ENCODE measurements around the gene SWT1.

The SWT1 gene

GRCh38 chr1:185289880-185290279, 132.9 kb downstream of the SWT1 start:
- no peak for DNase-seq (ENCODE audit: low spot score)

- no peak for DNase-seq (ENCODE audit: low spot score)
These were observed 134.2 kb downstream of the SWT1 start for GRCh38 chr1:185291159-185291558.

- no peak for DNase-seq (ENCODE audit: low spot score)
These were observed 134.7 kb downstream of the SWT1 start for GRCh38 chr1:185291652-185292051.

GRCh38 chr1:185292237-185292636, 135.3 kb downstream of the SWT1 start:
- DNase-seq (ENCODE audit: low spot score), result no peak

GRCh38 chr1:185293967-185294542, 137.1 kb downstream of the SWT1 start:
- DNase-seq (ENCODE audit: low spot score), result no peak

- DNase-seq (ENCODE audit: low spot score), result no peak
These were observed 138.1 kb downstream of the SWT1 start for GRCh38 chr1:185295091-185295490.

GRCh38 chr1:185297982-185298381, 141.0 kb downstream of the SWT1 start:
- DNase-seq (ENCODE audit: low spot score), result no peak

- no peak for DNase-seq (ENCODE audit: low spot score)
These were observed 143.2 kb downstream of the SWT1 start for GRCh38 chr1:185300152-185300551.

- DNase-seq (ENCODE audit: low spot score), result no peak
These were observed 148.5 kb downstream of the SWT1 start for GRCh38 chr1:185305419-185305818.

- DNase-seq (ENCODE audit: low spot score), result no peak
These were observed 151.2 kb downstream of the SWT1 start for GRCh38 chr1:185308126-185308525.

GRCh38 chr1:185309566-185309965, 152.6 kb downstream of the SWT1 start:
- DNase-seq (ENCODE audit: low spot score), result no peak

- no peak for DNase-seq (ENCODE audit: low spot score)
These were observed 154.7 kb downstream of the SWT1 start for GRCh38 chr1:185311589-185312225.

GRCh38 chr1:185312361-185313138, 155.6 kb downstream of the SWT1 start:
- no peak for DNase-seq (ENCODE audit: low spot score)

- no peak for DNase-seq (ENCODE audit: low spot score)
These were observed 157.4 kb downstream of the SWT1 start for GRCh38 chr1:185314411-185314810.

- DNase-seq (ENCODE audit: low spot score), result no peak
These were observed 158.6 kb downstream of the SWT1 start for GRCh38 chr1:185315445-185316071.

- peak; percentile 92 for DNase-seq (ENCODE audit: low spot score)
These were observed 159.4 kb downstream of the SWT1 start for GRCh38 chr1:185316163-185317033.

- peak; percentile 97 for DNase-seq (ENCODE audit: low spot score)
These were observed 160.3 kb downstream of the SWT1 start, which contains the start of gene IVNS1ABP for GRCh38 chr1:185317034-185317885. Gene IVNS1ABP (minus strand): TSS chr1:185317243. CDS start chr1:185309493, 7,750 bp downstream.

GRCh38 chr1:185317886-185318310, 160.9 kb downstream of the SWT1 start:
- peak; percentile 92 for DNase-seq (ENCODE audit: low spot score)

GRCh38 chr1:185318431-185319138, 161.6 kb downstream of the SWT1 start:
- DNase-seq (ENCODE audit: low spot score), result no peak

- no peak for DNase-seq (ENCODE audit: low spot score)
These were observed 162.1 kb downstream of the SWT1 start for GRCh38 chr1:185319139-185319475.

Data from CD4-positive, alpha-beta T cell treated with Interleukin-15 for 4 hours (primary cell).